ENCODE data around the gene SPRY2.
"Not testable (repeated sequence)": the region's sequence is repeated elsewhere in the genome, so short reads cannot be mapped to it uniquely, and the experiment has no call there.

SPRY2 gene, protein sequence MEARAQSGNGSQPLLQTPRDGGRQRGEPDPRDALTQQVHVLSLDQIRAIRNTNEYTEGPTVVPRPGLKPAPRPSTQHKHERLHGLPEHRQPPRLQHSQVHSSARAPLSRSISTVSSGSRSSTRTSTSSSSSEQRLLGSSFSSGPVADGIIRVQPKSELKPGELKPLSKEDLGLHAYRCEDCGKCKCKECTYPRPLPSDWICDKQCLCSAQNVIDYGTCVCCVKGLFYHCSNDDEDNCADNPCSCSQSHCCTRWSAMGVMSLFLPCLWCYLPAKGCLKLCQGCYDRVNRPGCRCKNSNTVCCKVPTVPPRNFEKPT

DNA sequence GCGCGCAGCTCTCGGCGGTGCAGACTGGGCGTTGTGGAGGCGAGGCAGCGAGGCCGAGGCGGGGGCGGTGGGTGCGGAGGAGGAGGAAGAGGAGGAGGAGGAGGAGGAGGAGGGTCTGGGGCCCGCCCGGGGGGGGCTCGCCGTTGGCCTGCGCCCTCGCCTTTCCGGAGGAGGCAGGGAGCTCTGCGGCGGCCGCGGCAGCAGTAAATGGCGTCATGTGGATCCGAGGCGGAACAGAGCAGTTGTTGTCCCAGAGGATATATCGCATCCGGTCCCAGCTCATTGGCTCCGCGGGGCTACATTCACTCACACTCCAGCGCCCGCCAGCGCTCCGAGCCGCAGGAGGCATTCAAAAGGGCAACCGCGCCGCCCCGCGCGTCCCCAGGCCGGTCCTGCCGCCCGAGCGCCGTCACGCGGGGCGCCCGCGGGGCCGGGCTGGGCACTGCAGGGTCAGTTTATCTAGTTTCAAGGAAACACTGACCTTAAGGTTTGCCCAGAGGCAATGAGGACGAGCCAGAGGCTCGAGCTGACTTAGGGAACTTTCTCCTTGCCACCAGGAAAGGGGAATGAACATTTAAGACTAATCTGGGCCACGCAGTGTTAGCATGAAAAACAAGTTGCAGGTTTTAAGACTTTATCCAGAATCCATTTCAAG, at the start of gene SPRY2:
Gene SPRY2, minus strand, starts transcription at position 26 of the 655 bp plus-strand sequence. CDS start 3,421 bp downstream, outside the sequence.
- peak; percentile 83 for DNase-seq (ENCODE audit: low spot score)

DNA sequence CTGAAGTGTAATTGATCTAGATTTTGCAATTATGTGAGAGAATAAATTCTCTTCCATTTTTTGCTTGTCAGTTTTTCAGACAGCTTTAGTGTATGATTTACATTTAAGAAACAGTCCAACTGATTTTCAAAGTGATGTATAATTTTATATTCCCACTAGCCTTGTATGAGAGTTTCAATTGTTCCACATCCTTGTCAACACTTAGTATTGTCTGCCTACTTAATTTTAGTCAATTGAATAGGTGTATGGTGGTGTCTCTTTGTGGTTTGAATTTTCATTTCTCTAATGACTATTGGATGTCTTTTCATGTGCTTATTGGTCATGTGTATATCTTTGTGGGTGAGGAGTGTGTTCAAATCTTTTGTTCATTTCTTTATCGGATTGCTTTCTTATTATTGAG, 49.4 kb upstream of the SPRY2 start:
- no peak for DNase-seq (ENCODE audit: low spot score)

DNA sequence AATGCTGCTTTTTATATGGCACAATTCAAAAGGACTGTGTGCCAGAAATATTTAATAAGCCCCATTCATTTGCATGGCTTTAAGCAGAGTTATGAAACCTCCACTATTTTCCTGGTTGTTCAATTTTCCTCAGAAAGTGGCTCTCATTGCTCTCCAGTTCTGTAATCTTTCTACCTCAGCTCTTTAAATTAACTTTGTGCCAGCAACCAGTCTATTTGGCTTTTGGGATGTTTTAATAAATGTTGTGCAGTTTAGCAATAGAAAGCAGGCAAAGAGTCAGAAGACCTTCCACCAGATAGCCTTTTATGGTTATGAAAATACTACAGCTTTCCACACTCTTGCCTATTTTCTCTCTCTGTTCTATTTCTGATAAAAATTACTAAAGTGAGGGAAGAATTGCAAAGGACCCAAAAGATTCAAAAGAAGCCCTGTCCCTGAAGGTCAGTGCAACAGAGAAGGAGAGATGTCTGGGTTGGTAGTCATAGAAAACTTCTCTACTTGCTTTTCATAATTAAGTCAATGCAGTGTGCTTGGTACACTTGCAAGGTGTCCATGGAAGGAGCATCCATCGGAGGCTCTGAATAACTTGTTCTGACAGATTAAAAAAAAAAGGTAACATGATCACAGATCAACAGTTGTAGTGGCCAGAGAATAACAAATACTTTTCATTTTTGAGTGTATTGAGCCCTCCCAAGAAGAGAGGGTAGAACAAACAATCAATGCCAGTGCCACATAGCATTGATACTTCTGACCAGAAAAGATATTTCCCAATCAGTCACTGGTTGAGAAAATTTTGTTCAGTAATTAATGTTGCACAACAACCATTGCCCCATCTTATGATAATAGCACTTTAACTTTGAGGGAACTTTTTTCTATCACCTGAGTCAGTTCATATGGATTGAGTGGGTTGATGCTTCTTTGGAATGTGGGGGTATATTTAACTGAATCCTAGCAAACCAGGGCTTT, 48.4 kb upstream of the SPRY2 start:
- no peak for DNase-seq (ENCODE audit: low spot score)

DNA sequence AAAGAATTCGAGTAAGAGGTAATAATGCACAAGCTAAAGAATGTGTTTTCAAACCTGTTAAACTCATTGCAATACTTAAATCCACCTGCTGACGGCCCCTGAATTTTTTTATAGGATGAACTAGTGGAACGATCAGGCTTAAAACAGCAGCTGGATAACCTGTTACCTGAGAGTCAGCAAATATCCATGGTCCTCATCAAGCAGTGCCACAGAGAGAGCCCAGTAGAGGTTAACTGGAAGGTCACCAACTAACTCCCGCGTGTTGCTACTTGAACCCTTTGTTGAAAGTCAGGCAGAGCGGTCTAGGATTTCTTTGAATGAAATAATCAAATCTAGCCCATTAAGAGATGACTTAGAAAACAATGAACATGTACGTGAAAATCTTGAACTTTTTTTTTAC, 47.6 kb upstream of the SPRY2 start:
- DNase-seq (ENCODE audit: low spot score): no peak

DNA sequence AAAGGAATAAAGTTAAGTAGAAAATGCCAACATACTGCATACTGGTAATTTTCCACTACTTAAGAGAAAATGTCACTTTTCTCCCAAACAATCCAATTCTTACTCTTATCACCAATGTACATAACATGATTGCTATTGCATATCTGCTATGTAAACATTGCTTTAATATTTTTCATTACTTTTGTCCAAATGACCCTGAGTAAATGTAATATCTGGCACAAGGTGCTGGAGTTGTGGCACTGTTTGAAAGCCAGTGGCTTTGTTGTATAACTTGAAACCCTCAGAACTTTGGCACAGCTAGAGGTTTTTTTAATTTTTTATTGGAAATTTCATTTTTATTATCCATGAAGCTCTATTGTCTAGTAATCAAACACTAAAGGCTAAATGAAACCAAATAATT, 45.7 kb upstream of the SPRY2 start:
- DNase-seq (ENCODE audit: low spot score): no peak

DNA sequence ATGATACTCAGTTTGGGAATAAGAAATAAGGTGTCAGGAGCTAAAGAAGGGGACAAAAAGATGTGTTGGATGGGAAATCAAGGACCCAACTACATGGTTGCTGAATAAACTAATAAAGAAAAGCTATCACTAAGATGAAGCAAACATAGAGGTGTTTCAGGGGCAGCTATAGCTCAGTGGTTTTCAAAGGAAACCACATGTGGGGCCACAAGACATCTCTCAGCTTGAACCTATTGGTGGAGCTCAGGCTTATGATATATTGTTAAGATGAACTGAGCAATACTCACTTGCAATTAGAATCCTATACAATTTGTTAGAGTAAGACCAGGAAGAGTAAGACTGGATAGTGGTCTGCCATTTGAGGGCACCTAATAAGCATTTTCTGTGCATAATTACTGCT, 45.1 kb upstream of the SPRY2 start:
- DNase-seq (ENCODE audit: low spot score): no peak

DNA sequence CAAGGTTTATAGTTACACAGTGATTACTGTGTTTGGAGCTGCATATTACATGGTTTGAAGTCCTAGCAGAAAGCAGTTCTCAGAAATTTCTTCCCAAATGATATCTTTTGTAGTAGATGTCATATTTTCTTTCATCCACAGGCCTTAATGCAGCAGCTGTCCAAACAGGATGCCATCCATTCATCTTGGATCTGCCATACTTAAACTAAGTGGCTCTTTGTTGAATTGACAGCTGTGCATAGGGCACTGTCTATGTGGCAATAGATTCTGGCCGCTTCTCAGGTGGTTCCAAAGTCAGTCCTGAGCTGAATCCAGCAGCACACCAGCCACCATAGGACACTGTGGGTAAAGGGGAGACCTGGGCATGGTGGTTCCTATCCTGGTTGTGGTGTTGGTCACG, 41.6 kb upstream of the SPRY2 start:
- no peak for DNase-seq (ENCODE audit: low spot score)

DNA sequence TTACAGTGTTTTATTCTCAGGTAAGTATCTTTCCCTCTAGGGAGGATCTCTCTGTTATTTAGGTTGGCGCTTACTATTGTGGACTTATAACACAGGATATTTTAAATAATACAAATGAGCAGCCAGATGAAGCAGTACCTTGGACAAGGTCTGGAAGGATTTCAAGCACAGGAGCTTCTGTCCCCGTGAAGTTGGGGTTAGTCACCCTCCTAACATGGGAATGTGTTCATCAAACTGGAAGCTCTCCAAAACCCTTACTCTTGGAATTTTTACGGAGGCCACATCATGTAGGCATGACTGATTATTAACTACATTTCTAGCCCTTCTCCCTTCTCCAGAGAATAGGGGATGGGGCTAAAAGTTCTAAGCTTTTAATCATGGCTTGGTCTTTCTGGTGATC, 38.3 kb upstream of the SPRY2 start:
- DNase-seq (ENCODE audit: low spot score): no peak

DNA sequence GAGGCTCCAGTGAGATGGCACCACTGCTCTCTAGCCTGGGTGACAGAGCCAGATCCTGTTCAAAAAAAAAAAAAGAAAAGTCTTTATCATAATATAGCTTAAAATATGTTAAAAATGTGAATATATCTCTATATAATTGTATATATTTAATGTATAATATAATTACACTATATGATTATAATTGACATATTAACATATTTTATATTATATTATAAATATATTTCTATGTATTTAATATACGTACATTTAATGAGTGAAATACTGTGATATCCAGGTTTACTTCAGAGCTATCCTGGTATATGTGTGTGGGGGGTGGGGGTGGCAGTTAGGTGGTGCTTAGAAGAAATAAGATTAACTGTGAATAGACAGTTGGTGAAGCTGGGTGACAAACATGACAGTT, 35.6 kb upstream of the SPRY2 start:
- no peak for DNase-seq (ENCODE audit: low spot score)

DNA sequence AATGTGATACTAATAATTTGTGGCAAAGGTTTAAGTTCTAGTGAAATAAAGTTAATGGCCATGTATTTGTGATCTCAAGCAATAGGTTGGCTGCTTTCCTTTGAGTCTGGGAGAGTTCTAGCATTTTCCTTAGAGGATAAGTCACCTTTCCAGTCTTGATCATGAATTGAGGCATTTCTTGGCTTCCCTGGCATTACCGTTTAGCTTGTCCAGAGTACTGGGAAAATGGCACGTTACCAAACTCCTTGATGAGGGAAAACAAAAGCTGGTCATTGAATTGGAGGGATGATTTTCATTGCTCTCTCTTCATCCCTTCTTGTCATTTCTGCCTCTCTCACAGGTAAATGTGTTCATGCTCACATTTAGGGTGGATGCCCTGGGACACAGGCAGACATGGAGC, 34.0 kb upstream of the SPRY2 start:
- no peak for DNase-seq (ENCODE audit: low spot score)

DNA sequence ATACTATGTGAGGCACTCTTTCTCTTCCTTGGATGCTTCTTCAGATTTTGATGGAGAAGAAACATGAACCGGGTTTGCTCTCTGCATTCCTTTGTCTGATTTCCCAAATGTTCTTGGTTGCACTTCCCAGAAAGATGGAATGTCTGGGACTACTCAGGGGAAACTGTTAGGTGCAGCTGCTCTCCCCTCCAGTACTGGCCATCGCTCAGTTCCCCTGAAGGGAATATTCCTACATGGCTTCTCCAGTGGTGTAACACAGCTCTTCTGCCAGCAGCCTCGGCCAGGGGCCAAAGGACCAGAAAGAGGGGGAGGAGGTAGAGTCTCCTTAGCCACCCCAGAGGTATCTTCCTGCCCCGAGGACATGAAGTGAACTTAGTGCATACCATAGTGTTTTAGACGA, 33.5 kb upstream of the SPRY2 start:
- no peak for DNase-seq (ENCODE audit: low spot score)

DNA sequence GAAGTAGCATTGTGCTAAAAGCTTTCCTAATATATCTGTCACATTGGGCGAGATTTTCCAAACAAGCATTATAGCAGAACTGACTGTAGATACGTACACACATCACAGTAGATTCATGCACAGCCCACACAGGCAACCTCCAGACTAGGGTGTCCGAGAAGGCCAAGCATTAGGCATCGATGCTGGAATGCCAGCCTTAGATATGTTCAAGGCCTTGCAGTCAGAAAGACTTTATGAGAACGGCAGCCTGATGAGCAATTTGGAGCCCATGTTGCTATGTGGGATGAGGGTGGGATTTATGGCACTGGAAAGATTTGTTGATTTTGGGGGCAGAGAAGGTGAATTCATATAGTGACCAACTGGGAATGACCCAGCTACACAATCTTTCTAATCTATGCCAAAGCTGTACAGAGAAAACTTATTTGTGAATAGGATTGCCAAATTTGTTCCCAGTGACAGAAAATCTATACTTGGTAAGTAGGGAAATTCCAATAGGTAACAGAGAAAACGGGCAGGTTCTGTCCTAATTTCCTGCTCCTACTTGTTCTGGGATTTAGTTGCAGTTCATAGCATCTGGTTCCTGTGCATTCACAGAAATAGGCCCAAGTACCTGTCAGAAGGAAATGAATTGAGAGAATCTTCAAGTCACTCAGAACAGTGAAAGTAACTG, 31.0 kb upstream of the SPRY2 start:
- DNase-seq (ENCODE audit: low spot score): no peak

DNA sequence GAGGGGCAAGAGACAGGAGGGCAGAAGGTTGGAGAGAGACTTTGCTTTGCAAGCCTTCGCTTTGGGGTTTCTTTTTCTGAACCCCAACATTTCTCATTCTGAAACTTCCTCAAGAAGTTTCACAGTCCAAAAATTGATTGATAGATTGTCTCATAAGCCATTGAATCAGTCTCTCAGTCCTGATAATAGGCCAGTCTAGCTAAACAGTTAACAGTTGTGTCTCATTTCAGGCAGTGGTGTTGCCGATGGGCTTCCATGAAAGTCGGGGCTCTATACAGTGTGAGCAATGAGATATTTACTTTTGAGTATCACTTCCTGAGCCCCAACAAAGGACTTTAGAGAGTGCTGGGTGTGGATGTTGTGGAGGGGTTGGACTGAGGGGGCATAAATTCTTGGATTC, 26.5 kb upstream of the SPRY2 start:
- DNase-seq (ENCODE audit: low spot score): no peak

DNA sequence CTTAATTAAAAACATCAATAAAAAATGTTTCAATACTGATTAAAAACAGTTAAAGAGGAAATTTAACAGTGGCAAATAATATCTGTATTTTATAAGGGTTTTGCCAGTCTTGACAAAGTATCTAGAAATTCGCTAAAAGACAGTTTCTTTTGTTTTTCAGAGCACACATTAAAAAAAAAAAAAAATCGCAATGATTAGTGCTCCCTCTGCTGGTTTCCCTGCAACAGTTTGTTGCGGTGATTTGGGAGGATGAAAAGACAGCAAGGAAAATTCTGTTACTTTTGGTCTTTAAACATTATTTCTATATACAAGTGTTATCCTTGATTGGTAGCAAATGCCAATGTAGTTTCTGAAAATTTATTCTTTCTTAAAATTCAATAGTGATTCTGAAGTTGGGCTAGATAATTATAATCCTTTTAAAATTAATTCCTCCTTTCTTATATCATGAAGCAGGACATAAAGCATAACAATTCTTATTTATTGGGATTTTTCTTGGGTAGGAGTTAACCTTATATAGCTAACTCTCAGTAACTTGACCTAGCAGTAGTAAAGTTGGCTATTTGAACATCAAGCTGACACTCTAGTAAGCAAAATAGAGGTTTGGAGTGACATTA, 23.1 kb upstream of the SPRY2 start:
- peak; percentile 27 for DNase-seq (ENCODE audit: low spot score)

DNA sequence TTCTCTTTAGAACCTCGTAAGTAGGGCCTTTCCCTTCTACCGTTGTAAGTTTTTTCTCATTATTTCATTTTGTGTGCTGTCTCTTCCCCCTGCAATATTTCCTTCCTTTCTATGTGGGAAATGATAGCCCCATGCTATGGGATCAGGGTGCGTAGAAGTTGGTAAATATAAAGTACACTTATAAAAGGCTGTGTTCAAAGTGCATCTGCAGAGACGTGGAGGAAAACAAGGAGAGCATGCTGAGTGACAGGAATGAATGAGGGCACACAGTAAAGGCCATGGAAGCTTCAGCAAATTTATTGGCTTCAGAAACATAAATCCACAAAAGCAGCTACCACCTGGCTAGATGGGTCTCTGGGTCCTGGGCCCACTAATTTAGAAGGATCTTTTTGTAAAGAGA, 21.6 kb upstream of the SPRY2 start:
- no peak for DNase-seq (ENCODE audit: low spot score)

DNA sequence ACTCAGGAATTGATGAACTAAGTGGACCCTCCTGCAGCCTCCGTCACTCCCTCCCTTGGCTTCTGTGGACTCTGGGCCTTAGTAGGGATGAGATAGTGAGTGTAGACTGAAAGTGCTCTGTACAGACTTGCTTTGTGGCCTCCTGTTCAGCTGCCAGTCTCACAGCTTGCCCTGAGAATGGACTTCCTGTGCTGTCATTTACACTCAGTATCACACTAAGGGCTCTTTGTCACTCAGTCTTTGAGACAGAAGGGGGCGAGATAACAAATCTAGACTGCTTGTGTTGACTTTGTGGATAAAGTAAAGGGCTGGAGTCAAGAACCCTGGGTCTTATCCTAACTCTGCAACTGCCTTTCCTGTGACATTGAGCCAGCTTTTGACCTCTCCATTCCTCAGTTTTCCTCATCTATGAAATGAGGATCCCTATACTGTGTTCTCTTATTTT, 21.0 kb upstream of the SPRY2 start:
- DNase-seq (ENCODE audit: low spot score): no peak

DNA sequence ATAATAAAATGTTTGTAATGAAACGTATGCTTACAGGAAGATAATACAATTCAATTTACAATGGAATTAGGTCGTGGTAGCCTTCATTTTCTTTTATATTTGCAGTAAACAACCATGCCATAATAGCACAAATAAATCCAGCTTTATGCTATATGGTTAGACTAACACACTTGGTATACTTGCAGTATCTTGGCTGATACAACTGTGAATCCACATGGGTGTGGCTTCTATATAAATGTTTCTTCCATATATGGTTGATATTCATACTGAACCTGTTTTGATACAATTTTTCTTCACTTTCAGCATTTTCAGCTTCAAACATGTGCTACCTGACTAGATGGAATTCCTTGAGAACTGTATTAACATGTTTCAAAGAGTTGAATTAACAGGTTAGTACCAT, 20.4 kb upstream of the SPRY2 start:
- DNase-seq (ENCODE audit: low spot score): no peak

DNA sequence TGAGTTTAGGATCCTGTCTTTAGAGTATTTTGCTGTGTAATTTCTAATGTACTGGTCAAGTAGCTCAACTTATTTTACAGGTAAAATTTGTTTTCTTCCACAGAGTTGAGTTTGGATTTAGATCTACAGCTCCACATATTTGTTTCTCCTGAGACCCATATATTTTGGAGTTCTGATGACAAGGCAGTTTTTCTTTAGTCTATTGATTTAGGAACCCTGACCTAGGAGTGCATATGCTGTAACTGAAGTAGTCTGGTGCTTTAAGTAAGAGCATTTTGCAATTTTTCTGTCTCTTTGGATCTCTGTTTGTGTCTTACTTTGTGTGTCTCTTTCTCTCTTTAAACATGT, 19.5 kb upstream of the SPRY2 start:
- DNase-seq (ENCODE audit: low spot score): no peak

DNA sequence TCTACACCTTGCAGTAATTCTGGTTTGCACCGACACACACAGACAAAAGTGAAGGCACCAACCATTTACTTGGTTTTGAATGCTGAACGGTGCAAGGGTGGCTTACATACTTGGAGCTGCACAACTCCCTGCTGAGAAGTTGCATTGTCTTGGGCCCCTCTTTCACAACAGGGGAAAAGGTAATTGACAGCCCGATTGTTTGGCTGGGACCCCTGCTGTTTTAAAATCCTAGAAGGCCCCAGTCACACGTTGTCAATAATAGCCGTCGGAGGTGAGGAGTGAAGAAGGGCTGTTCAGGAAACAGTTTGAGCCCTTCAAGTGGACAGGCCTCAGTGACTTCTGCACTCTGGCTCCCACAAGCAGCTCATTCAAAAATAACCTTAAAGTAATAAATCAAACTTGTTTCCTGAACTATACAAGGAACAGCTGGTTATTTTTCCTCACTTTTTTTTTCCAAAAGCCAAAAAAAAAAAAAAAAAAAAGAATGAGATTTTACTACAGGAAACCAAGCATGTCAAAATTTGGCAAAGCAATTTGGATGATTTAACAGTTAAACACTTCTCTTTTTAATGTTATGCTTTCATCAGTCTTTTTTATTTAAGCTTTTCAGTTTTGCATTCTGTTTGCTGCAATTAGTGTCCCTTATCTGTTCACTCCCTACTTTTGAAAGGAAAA, 19.0 kb upstream of the SPRY2 start:
- DNase-seq (ENCODE audit: low spot score): no peak

DNA sequence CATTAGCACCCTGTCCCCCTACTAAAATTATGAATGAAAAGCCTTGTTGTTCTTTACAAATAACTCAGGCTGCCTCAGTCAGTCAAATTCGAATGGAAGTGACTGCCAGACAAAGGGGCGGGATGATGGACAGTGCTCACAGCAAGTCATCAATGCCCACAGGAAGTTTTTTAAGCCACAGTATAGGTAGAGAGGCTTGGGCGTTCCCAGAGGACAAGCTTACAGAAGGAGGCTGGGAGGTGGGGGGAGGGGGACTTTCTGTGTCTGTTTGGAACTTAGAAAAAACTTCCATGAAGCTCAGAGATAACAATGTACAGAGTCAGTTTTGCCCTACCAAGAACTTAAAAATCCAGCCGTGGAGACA, 18.5 kb upstream of the SPRY2 start:
- no peak for DNase-seq (ENCODE audit: low spot score)

DNA sequence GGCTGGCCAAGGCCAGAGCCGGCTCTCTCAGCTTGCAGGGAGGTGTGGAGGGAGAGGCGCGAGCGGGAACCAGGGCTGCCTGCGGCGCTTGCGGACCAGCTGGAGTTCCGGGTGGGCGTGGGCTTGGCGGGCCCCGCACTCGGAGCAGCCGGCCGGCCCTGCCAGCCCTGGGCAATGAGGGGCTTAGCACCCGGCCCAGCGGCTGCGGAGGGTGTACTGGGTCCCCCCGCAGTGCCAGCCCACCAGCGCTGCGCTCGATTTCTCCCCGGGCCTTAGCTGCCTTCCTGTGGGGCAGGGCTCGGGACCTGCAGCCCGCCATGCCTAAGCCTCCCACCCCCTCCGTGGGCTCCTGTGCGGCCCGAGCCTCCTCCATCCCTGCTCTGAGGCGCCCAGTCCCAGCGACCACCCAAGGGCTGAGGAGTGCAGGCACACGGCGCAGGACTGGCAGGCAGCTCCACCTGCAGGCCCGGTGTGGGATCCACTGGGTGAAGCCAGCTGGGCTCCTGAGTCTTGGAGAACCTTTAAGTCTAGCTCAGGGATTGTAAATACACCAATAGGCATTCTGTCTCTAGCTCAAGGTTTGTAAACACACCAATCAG, 14.7 kb upstream of the SPRY2 start:
- DNase-seq (ENCODE audit: low spot score): not testable (repeated sequence)
